Stimulated activated memory B cell treated with anti-CD40 and anti-IgM and Interleukin-4, amounts not matched to agents 10 μg/mL and 1 μg/mL and 100 μg/mL, for 72 hours (primary cell): ENCODE data around the gene PRR11.
A peak's percentile ranks its signal among the peaks of the same experiment; 100 is the strongest.
"Not testable (repeated sequence)": the region's sequence is repeated elsewhere in the genome, so short reads cannot be mapped to it uniquely, and the experiment has no call there.

Source experiments
- ATAC-seq: fragments of 150-1000 bp; cut with Tn5 transposase; 2 replicates; pipeline ENCODE4 v1.10.0; 2021
- H3K27ac Mint-ChIP-seq: one replicate; pipeline ENCODE4 v1.8.0; 2022; ENCODE audit warnings: mild to moderate bottlenecking, mixed read lengths
- H3K27me3 Mint-ChIP-seq: one replicate; pipeline ENCODE4 v1.8.0; 2022; ENCODE audit warnings: mixed read lengths
- H3K36me3 Mint-ChIP-seq: one replicate; pipeline ENCODE4 v1.8.0; 2022; ENCODE audit warnings: mixed read lengths
- H3K4me1 Mint-ChIP-seq: one replicate; pipeline ENCODE4 v1.8.0; 2022; ENCODE audit warnings: mixed read lengths
- H3K4me3 Mint-ChIP-seq: one replicate; pipeline ENCODE4 v1.8.0; 2022; ENCODE audit warnings: mild to moderate bottlenecking, moderate library complexity, mixed read lengths
- H3K9me3 Mint-ChIP-seq: one replicate; pipeline ENCODE4 v1.8.0; 2022; ENCODE audit warnings: mixed read lengths

PRR11 gene

GRCh38 chr17:59221159-59221847 is 65.8 kb downstream of the PRR11 start:
- Mint-ChIP-seq H3K27me3 (no peaks in the 10 kb centered on the region), H3K4me3 (peak overlapping the region; percentile 95), H3K9me3 (no peaks in the 10 kb centered on the region), H3K36me3 (no peaks in the 10 kb centered on the region), H3K4me1 (peaks cover 13% of the 10 kb centered on the region), H3K27ac (peak overlapping the region; percentile 87)
- no peak for ATAC-seq

DNA sequence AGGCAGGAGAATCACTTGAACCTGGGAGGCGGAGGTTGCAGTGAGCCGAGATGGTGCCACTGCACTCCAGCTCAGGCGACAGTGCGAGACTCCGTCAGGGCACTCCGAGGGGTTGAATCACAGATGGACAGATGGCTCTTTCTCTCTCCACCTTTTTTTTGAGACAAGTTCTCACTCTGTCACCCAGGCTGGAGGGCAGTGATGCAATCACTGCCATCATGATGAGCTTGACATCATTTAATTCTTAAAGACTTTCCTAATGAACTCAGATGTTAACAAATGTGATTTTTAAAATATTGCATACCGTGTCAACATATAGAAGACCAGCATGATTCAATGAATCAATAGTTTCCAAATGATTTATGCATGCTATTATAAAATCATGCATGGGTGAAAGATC is 68.3 kb downstream of the PRR11 start:
- no peak overlapping the region for H3K27ac Mint-ChIP-seq
- no peak for ATAC-seq

DNA sequence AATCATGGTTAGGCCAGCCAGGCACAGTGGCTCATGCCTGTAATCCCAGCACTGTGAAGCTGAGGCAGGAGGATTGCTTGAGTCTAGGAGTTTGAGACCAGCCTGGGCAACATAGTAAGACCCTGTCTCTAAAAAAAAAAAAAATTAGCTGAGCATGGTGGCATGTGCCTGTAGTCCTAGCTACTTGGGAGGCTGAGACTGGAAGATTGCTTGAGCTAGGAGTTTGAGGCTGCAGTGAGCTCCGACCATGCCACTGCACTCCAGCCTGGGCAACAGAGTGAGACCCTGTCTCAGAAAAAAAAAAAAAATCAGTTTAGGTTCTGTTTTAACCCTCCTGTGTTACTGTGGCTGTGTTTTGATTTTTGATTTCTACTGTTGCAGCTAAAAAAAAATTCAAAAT is 73.0 kb downstream of the PRR11 start:
- H3K4me3 Mint-ChIP-seq, H3K27ac Mint-ChIP-seq, H3K9me3 Mint-ChIP-seq, H3K36me3 Mint-ChIP-seq, H3K4me1 Mint-ChIP-seq, H3K27me3 Mint-ChIP-seq, ATAC-seq: not testable (repeated sequence)

More for the DNA sequence above, 68.3 kb downstream of the PRR11 start:
- Mint-ChIP-seq H3K9me3 (no peaks in the 10 kb centered on the region), H3K4me3 (no peak overlapping the region), H3K4me1 (peaks cover 13% of the 10 kb centered on the region), H3K27me3 (no peaks in the 10 kb centered on the region), H3K36me3 (no peaks in the 10 kb centered on the region)

- H3K27ac Mint-ChIP-seq: no peak overlapping the region
Measured at GRCh38 chr17:59230764-59231163, 75.2 kb downstream of the PRR11 start.

GRCh38 chr17:59234631-59235030 is 79.1 kb downstream of the PRR11 start:
- no peaks in the 10 kb centered on the region for H3K36me3 Mint-ChIP-seq
- no peak overlapping the region for H3K4me3 Mint-ChIP-seq
- no peaks in the 10 kb centered on the region for H3K27me3 Mint-ChIP-seq
- ATAC-seq: no peak
- no peak overlapping the region for H3K27ac Mint-ChIP-seq
- no peaks in the 10 kb centered on the region for H3K4me1 Mint-ChIP-seq
- no peaks in the 10 kb centered on the region for H3K9me3 Mint-ChIP-seq

More at GRCh38 chr17:59230764-59231163, 75.2 kb downstream of the PRR11 start:
- no peak for ATAC-seq
- Mint-ChIP-seq H3K27me3 (no peaks in the 10 kb centered on the region), H3K36me3 (no peaks in the 10 kb centered on the region), H3K4me1 (no peaks in the 10 kb centered on the region), H3K4me3 (no peak overlapping the region), H3K9me3 (no peaks in the 10 kb centered on the region)

GRCh38 chr17:59238906-59239305 is 83.4 kb downstream of the PRR11 start:
- Mint-ChIP-seq H3K4me1 (no peaks in the 10 kb centered on the region), H3K36me3 (no peaks in the 10 kb centered on the region), H3K4me3 (no peak overlapping the region), H3K27me3 (no peaks in the 10 kb centered on the region), H3K9me3 (no peaks in the 10 kb centered on the region), H3K27ac (no peak overlapping the region)
- ATAC-seq: no peak

GRCh38 chr17:59244081-59244480 is 88.5 kb downstream of the PRR11 start:
- H3K9me3 Mint-ChIP-seq: no peaks in the 10 kb centered on the region

More at GRCh38 chr17:59244081-59244480, 88.5 kb downstream of the PRR11 start:
- no peaks in the 10 kb centered on the region for H3K27me3 Mint-ChIP-seq
- no peaks in the 10 kb centered on the region for H3K36me3 Mint-ChIP-seq
- no peaks in the 10 kb centered on the region for H3K4me1 Mint-ChIP-seq
- no peak for ATAC-seq
- no peak overlapping the region for H3K27ac Mint-ChIP-seq
- no peak overlapping the region for H3K4me3 Mint-ChIP-seq
